Keratinocyte (primary cell): ENCODE results near the gene C7orf57. TPM values are rescaled to one million over a fixed set of nuclear protein-coding genes. Genes with fewer than 3 reads are reported as not detected.

ENCODE experiments used
- DNase-seq: peaks from one replicate; pipeline ENCODE4 v3.0.0-alpha.2; 2011; ENCODE audit warnings: low read depth, missing footprints, low spot score
- FAIRE-seq: peaks from 2 replicates; lab custom pipeline; 2011; peaks lifted over from hg19 to GRCh38; lab: Jason Lieb, UNC
- H2AFZ ChIP-seq: 2 replicates; pipeline ENCODE4 v1.6.0; 2012; ENCODE audit warnings: low read length, control low read depth, inconsistent platforms; ENCODE audit not compliant: control insufficient read depth
- H3K27ac ChIP-seq: 2 replicates; pipeline ENCODE4 v1.5.1; 2011; ENCODE audit warnings: low read length; ENCODE audit not compliant: control insufficient read depth, insufficient read depth
- H3K27me3 ChIP-seq: 3 replicates; pipeline ENCODE4 v1.6.0; 2011; ENCODE audit warnings: low read length; ENCODE audit not compliant: control insufficient read depth, insufficient read depth; ENCODE audit errors: extremely low read depth
- H3K36me3 ChIP-seq, 2 experiments: 2 replicates in 1 of 2; 3 replicates in 1 of 2; pipeline ENCODE4 v1.5.1; 2011; ENCODE audit warnings: low read length in 2 of 2, mild to moderate bottlenecking in 1 of 2; ENCODE audit not compliant: control insufficient read depth in 2 of 2, insufficient read depth in 2 of 2; ENCODE audit errors: extremely low read depth in 1 of 2
- H3K4me1 ChIP-seq: 3 replicates; pipeline ENCODE4 v1.5.1; 2011; ENCODE audit warnings: low read length; ENCODE audit not compliant: control insufficient read depth, insufficient read depth; ENCODE audit errors: extremely low read depth
- H3K4me2 ChIP-seq: 3 replicates; pipeline ENCODE4 v1.6.0; 2011; ENCODE audit warnings: low read depth, low read length; ENCODE audit not compliant: control insufficient read depth, insufficient read depth; ENCODE audit errors: extremely low read depth
- H3K4me3 ChIP-seq, 3 experiments: fragments of 200-600 bp in 1 of 3; sonication (generic) in 1 of 3; 2 replicates in 2 of 3; 3 replicates in 1 of 3; pipeline ENCODE4 v1.5.1; 2011 to 2016; ENCODE audit warnings: low read length in 3 of 3, mild to moderate bottlenecking in 3 of 3, control low read depth in 2 of 3, inconsistent platforms in 1 of 3, low read depth in 1 of 3, mixed read lengths in 1 of 3, mixed run types in 1 of 3, moderate library complexity in 1 of 3; ENCODE audit not compliant: control insufficient read depth in 2 of 3, insufficient read depth in 2 of 3; ENCODE audit errors: extremely low read depth in 1 of 3
- H3K79me2 ChIP-seq: 2 replicates; pipeline ENCODE4 v1.6.0; 2012; ENCODE audit warnings: low read length; ENCODE audit not compliant: control insufficient read depth, insufficient read depth
- H3K9ac ChIP-seq: 3 replicates; pipeline ENCODE4 v1.6.0; 2011; ENCODE audit warnings: low read length; ENCODE audit not compliant: control insufficient read depth, insufficient read depth; ENCODE audit errors: extremely low read depth
- H3K9me1 ChIP-seq: 3 replicates; pipeline ENCODE4 v1.6.0; 2011; ENCODE audit warnings: low read length; ENCODE audit not compliant: control insufficient read depth, insufficient read depth; ENCODE audit errors: extremely low read depth
- H3K9me3 ChIP-seq: 2 replicates; pipeline ENCODE4 v1.5.1; 2012; ENCODE audit warnings: low read depth, low read length; ENCODE audit not compliant: control insufficient read depth
- H4K20me1 ChIP-seq: 3 replicates; pipeline ENCODE4 v1.6.0; 2011; ENCODE audit warnings: low read length; ENCODE audit not compliant: control insufficient read depth, insufficient read depth; ENCODE audit errors: extremely low read depth
- EZH2 ChIP-seq: IDR thresholded peaks from one replicate; pipeline ENCODE4 v1.6.1; 2012; ENCODE audit warnings: inconsistent platforms, mild to moderate bottlenecking, low read length, moderate library complexity
- dilution Hi-C: fragments of 300-500 bp; cut with MboI; formaldehyde crosslinking; loops from one replicate; pipeline ENCODE4 v1.7.0; 2020; ENCODE audit warnings: low sequenced_read_pairs; ENCODE audit not compliant: extremely low pct_ligation_motif_present
- polyA plus RNA-seq, 5 experiments: library from polyadenylated mRNA; depleted of rRNA in 3 of 5; stranded (reverse) in 3 of 5; stranded (forward) in 1 of 5; unstranded in 1 of 5; fragments of >200 nt; gene quantifications; 1 replicate in 1 of 5; 2 replicates in 3 of 5; 3 replicates in 1 of 5; pipeline versions ENCODE4 v1.2.1 to v1.2.3, GENCODE V29; 2011 to 2012; ENCODE audit warnings: missing spikeins in 2 of 5, low read depth in 1 of 5, low replicate concordance in 1 of 5
- TF ChIP-seq, protein P1 (sequence below), 3 experiments: IDR thresholded peaks in 1 of 3; conservative IDR thresholded peaks in 1 of 3; optimal IDR thresholded peaks in 1 of 3; 2 replicates in 2 of 3; 3 replicates in 1 of 3; pipeline versions ENCODE3 to v1.5.1; 2011; ENCODE audit warnings: low read length in 3 of 3, mild to moderate bottlenecking in 3 of 3, moderate library complexity in 2 of 3, control low read depth in 1 of 3, inconsistent platforms in 1 of 3; ENCODE audit not compliant: insufficient read depth in 2 of 3; ENCODE audit errors: extremely low read depth in 1 of 3

The C7orf57 gene
- polyA plus RNA-seq, 1 donor (not counting 4 experiments of a cell fraction or from before 2014, with no cell fraction given), result 0.60 TPM

DNA sequence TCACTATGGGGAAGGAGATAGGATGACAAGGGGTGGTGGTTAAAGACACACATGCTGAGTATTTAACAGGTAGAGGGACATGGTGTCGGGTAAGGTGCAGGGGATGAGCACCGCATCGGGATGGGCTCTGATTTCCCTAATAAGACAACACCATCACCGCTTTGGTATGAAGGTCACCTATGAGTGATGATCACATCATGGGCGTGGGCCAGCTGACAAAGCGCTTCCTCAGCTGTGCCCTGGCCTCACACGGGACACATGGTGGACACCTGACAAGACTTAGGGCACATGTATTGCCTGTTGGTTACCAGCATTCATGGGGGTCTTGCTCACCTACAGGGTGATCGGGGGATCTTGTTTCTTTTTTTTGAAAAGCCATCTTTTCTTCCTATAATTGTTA is 12.8 kb downstream of the C7orf57 start:
- Histone ChIP-seq H4K20me1 (no peaks in the 10 kb centered on the region), H3K36me3 (no peaks in the 10 kb centered on the region), H3K4me3 (no peak overlapping the region), H2AFZ (no peak overlapping the region), H3K9me3 (no peaks in the 10 kb centered on the region), H3K9ac (no peak overlapping the region), H3K27ac (no peak overlapping the region), H3K9me1 (no peaks in the 10 kb centered on the region), H3K4me2 (no peak overlapping the region), H3K27me3 (no peaks in the 10 kb centered on the region), H3K4me1 (peaks cover 7% of the 10 kb centered on the region), H3K79me2 (no peaks in the 10 kb centered on the region)
- DNase-seq (no peak), FAIRE-seq (peak; percentile 73)
- dilution Hi-C loops, result no loop called here
- TF ChIP-seq EZH2, result no peak
- TF ChIP-seq, protein P1, sequence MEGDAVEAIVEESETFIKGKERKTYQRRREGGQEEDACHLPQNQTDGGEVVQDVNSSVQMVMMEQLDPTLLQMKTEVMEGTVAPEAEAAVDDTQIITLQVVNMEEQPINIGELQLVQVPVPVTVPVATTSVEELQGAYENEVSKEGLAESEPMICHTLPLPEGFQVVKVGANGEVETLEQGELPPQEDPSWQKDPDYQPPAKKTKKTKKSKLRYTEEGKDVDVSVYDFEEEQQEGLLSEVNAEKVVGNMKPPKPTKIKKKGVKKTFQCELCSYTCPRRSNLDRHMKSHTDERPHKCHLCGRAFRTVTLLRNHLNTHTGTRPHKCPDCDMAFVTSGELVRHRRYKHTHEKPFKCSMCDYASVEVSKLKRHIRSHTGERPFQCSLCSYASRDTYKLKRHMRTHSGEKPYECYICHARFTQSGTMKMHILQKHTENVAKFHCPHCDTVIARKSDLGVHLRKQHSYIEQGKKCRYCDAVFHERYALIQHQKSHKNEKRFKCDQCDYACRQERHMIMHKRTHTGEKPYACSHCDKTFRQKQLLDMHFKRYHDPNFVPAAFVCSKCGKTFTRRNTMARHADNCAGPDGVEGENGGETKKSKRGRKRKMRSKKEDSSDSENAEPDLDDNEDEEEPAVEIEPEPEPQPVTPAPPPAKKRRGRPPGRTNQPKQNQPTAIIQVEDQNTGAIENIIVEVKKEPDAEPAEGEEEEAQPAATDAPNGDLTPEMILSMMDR (optimal IDR thresholded peaks at IDR 0.05 in 1 of 3, IDR thresholded peaks at IDR 0.05 in 1 of 3, conservative IDR thresholded peaks at IDR 0.05 in 1 of 3; ENCODE audit: extremely low read depth in 1 of 3, insufficient read depth in 2 of 3, low read length in 3 of 3), result no peak

DNA sequence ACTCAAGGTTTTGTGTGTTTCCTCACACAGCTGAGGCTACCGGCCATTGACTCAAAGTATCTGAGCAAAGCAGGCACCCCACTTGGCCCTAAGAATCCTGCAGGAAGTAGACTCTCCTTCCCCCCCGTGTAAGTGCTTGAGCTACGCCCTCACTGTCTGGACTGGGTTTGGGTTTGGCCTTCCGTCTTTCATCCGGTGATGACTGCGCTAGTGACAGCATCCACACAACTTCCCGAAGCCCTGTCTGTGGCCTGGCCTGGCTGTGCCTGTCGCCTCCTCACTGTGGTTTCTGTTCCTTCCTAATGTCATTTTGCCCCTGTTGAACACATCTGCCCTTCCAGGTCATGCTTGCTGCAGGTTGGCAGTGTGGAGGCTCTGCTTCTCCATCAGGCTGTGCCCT is 14.5 kb downstream of the C7orf57 start:
- dilution Hi-C loops, result no loop called here
- H3K27ac ChIP-seq, result no peak overlapping the region

More for the DNA sequence above, 14.5 kb downstream of the C7orf57 start:
- Histone ChIP-seq H3K4me3 (no peak overlapping the region), H3K4me1 (peaks cover 8% of the 10 kb centered on the region), H3K4me2 (no peak overlapping the region), H3K36me3 (no peaks in the 10 kb centered on the region), H3K27me3 (no peaks in the 10 kb centered on the region), H3K9me3 (no peaks in the 10 kb centered on the region), H2AFZ (no peak overlapping the region), H4K20me1 (no peaks in the 10 kb centered on the region), H3K79me2 (no peaks in the 10 kb centered on the region), H3K9me1 (no peaks in the 10 kb centered on the region), H3K9ac (no peak overlapping the region)
- TF ChIP-seq, protein P1 (optimal IDR thresholded peaks at IDR 0.05 in 1 of 3, IDR thresholded peaks at IDR 0.05 in 1 of 3, conservative IDR thresholded peaks at IDR 0.05 in 1 of 3; ENCODE audit: extremely low read depth in 1 of 3, insufficient read depth in 2 of 3, low read length in 3 of 3), result no peak
- DNase-seq (no peak), FAIRE-seq (no peak)
